Measurements from ENCODE around the gene MYO16.

MYO16 gene

GRCh38 chr13:109160887-109161669, 531.7 kb downstream of the MYO16 start:
- in situ Hi-C loops (cut with MboI; ENCODE audit: low pct_unique_long_range_greater_than_20kb, low sequenced_read_pairs, unreplicated experiment), result no loop called here
- no peak for TF ChIP-seq CTCF (IDR thresholded peaks at IDR 0.05; ENCODE audit: extremely low read depth, insufficient read depth, missing control alignments)
- DNase-seq (ENCODE audit: low spot score), result peak; percentile 34

GRCh38 chr13:109162248-109163036, 533.0 kb downstream of the MYO16 start:
- no peak for TF ChIP-seq CTCF (IDR thresholded peaks at IDR 0.05; ENCODE audit: extremely low read depth, insufficient read depth, missing control alignments)
- in situ Hi-C loops (cut with MboI; ENCODE audit: low pct_unique_long_range_greater_than_20kb, low sequenced_read_pairs, unreplicated experiment), result no loop called here
- DNase-seq (ENCODE audit: low spot score), result peak; percentile 80

- TF ChIP-seq CTCF (IDR thresholded peaks at IDR 0.05; ENCODE audit: extremely low read depth, insufficient read depth, missing control alignments), result no peak
- in situ Hi-C loops (cut with MboI; ENCODE audit: low pct_unique_long_range_greater_than_20kb, low sequenced_read_pairs, unreplicated experiment), result no loop called here
- DNase-seq (ENCODE audit: low spot score), result no peak
Observed at GRCh38 chr13:109163037-109163379, 533.6 kb downstream of the MYO16 start.

- DNase-seq (ENCODE audit: low spot score), result no peak
- in situ Hi-C loops (cut with MboI; ENCODE audit: low pct_unique_long_range_greater_than_20kb, low sequenced_read_pairs, unreplicated experiment), result no loop called here
- TF ChIP-seq CTCF (IDR thresholded peaks at IDR 0.05; ENCODE audit: extremely low read depth, insufficient read depth, missing control alignments), result no peak
Observed at GRCh38 chr13:109165417-109165904, 536.0 kb downstream of the MYO16 start.

- DNase-seq (ENCODE audit: low spot score), result no peak
- in situ Hi-C loops (cut with MboI; ENCODE audit: low pct_unique_long_range_greater_than_20kb, low sequenced_read_pairs, unreplicated experiment), result no loop called here
- no peak for TF ChIP-seq CTCF (IDR thresholded peaks at IDR 0.05; ENCODE audit: extremely low read depth, insufficient read depth, missing control alignments)
Observed at GRCh38 chr13:109166804-109167203, 537.4 kb downstream of the MYO16 start.

- in situ Hi-C loops (cut with MboI; ENCODE audit: low pct_unique_long_range_greater_than_20kb, low sequenced_read_pairs, unreplicated experiment), result no loop called here
- TF ChIP-seq CTCF (IDR thresholded peaks at IDR 0.05; ENCODE audit: extremely low read depth, insufficient read depth, missing control alignments), result no peak
- DNase-seq (ENCODE audit: low spot score), result no peak
Observed at GRCh38 chr13:109172136-109172535, 542.7 kb downstream of the MYO16 start.

Data from GM13977 (cell line).